Suprapubic skin (tissue), 3 donors: ENCODE measurements around the gene EYS.

Experiments used
- CTCF ChIP-seq, 2 donors: fragments of 200-600 bp in 1 of 2; fragments of 450-650 bp in 1 of 2; sonication (generic) in 1 of 2; IDR thresholded peaks; one replicate each; pipeline ENCODE4 v1.5.1; 2016 to 2019; ENCODE audit warnings: antibody characterized with exemption in 2 of 2, mild to moderate bottlenecking in 1 of 2, moderate library complexity in 1 of 2
- EP300 ChIP-seq: sonication (generic); formaldehyde crosslinking; IDR thresholded peaks from one replicate; pipeline ENCODE4 v1.6.1; 2017; ENCODE audit warnings: antibody characterized with exemption

DNA sequence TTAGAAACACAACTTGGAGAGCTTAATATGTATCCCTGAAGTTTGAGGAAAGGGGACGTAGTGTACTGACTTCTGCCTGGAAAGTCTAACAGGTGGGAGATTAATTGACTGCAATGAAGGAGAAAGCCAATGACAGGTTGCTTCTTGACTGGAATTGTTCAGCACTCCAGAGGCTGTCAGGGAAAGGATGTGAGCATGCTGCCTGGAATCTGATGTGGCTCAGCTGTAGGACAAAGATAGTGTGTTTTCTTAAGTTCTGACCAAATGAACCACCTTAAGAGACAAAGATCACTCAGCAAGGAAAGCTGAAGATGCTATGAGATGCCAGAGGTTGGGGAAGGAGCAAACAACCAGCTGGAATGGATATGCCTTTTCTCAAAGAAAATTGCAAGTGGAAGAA, 1885.6 kb downstream of the EYS start:
- no peak for TF ChIP-seq CTCF (IDR thresholded peaks at IDR 0.05)
- TF ChIP-seq EP300: no peak
